Fibroblast of villous mesenchyme (primary cell): ENCODE data around the gene NHLRC4. TPM values are rescaled to one million over a fixed set of nuclear protein-coding genes. Genes with fewer than 3 reads are reported as not detected.

ENCODE experiments used
- DNase-seq: peaks from one replicate; pipeline ENCODE4 v3.0.0-alpha.2; 2010; ENCODE audit warnings: low read depth
- H3K4me3 ChIP-seq: 2 replicates; pipeline ENCODE4 v1.5.1; 2011; ENCODE audit warnings: low read depth, mild to moderate bottlenecking, low read length
- total RNA-seq: library from RNA; depleted of rRNA; stranded (reverse); fragments of >200 nt; gene quantifications from 2 replicates; pipeline ENCODE4 v1.2.3, GENCODE V29; 2012
- TF ChIP-seq, protein P1 (sequence below): IDR thresholded peaks from 2 replicates; pipeline ENCODE4 v1.5.1; 2012; ENCODE audit warnings: low read depth, mild to moderate bottlenecking, low read length; ENCODE audit not compliant: insufficient read depth

Gene NHLRC4
- total RNA-seq, 1 donor = 1.7 TPM

DNA sequence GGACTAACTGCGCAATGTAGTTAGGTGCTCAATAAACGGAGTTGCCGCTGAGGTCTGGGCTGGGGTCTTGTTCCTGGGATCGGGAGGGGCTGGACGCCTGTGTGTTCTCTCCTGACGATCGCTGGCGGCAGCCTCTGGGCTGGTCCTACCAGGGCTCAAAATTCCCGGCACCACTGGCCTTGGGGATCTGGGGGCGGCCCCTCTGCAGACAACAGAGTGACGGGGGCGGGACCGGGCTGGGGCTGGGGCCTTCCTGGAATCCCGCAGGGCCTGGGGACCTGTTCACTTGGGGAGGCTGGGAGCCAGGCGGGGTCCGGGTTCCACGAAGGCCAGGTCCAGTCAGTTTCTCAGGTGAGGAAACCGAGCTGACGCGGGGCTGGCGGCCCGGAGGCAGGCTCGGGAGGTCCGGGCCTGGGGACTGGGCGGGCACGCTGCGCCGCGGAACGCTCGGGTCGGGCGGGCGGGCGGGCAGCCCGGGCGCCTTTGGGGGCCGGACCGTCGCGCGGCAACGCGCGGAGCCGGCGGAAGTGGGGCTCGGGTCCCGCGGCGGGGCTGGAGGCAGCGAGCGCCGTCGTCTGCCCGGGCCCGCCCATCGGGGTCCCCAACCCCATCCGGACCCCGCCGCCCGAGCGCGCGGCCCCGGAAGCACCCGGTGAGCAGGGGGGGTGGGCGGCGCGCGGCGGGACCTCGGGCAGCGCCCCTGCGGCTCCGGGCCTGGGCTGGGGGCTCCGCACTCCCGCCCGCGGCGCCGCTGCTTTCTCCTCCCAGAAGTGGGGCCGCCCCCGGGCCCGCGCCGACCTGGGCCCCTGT, 2.8 kb downstream of the NHLRC4 start, which contains the start of gene PIGQ:
PIGQ (plus strand) TSS at position 524 of the 810 bp plus-strand sequence. CDS start 4,107 bp downstream, outside the sequence.
- TF ChIP-seq, protein P1, sequence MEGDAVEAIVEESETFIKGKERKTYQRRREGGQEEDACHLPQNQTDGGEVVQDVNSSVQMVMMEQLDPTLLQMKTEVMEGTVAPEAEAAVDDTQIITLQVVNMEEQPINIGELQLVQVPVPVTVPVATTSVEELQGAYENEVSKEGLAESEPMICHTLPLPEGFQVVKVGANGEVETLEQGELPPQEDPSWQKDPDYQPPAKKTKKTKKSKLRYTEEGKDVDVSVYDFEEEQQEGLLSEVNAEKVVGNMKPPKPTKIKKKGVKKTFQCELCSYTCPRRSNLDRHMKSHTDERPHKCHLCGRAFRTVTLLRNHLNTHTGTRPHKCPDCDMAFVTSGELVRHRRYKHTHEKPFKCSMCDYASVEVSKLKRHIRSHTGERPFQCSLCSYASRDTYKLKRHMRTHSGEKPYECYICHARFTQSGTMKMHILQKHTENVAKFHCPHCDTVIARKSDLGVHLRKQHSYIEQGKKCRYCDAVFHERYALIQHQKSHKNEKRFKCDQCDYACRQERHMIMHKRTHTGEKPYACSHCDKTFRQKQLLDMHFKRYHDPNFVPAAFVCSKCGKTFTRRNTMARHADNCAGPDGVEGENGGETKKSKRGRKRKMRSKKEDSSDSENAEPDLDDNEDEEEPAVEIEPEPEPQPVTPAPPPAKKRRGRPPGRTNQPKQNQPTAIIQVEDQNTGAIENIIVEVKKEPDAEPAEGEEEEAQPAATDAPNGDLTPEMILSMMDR = no peak
- DNase-seq = peak; percentile 60
- peak within 1 kb of the TSS; percentile 79 for H3K4me3 ChIP-seq

DNA sequence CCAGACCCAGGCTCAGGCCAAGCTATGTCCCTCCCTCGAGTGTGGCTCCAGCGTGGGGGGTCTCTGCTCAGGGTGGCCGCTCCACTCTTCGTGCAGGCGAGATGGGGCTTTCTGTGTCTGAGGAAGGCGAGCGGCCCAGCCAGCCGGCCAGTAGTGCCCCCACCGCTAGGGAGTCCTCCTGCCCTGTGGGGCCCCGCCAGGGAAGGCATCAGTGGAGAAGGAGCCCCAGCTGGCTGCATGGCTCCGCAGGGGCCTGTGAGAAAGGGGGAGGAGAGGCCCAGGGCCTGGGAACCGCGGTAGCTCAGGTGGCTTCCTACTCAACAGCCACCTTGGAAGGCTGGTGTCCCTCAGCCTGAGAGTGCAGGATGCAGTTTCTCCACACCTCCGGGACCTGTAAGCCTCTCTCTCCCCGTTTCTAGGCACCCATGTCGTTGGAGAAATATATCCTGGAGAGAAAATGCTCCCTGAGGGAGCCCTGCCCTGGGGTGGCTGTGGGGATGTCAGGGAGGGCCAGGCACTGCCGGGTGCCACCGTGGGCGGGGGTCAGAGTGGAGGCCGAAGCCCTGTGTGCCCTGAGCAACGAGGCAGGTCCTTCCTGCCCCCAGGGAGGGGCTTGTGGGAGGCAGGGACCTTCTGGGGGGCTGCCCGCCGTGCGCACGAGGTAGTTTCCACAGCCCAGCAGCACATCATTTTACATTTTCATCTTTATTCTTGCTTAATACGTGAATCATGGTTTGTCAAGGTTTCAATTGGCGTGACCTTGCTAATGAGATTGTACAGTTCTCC, 6.3 kb downstream of the NHLRC4 start:
- TF ChIP-seq, protein P1 = no peak
- DNase-seq = no peak

DNA sequence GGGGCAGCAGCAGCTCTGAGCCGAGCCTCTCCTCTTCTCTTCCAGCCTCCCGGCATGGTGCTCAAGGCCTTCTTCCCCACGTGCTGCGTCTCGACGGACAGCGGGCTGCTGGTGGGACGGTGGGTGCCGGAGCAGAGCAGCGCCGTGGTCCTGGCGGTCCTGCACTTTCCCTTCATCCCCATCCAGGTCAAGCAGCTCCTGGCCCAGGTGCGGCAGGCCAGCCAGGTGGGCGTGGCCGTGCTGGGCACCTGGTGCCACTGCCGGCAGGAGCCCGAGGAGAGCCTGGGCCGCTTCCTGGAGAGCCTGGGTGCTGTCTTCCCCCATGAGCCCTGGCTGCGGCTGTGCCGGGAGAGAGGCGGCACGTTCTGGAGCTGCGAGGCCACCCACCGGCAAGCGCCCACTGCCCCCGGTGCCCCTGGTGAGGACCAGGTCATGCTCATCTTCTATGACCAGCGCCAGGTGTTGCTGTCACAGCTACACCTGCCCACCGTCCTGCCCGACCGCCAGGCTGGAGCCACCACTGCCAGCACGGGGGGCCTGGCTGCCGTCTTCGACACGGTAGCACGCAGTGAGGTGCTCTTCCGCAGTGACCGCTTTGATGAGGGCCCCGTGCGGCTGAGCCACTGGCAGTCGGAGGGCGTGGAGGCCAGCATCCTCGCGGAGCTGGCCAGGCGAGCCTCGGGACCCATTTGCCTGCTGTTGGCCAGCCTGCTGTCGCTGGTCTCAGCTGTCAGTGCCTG, 7.4 kb downstream of the NHLRC4 start:
- TF ChIP-seq, protein P1 = no peak
- no peak overlapping the region for H3K4me3 ChIP-seq
- DNase-seq = no peak

More for the DNA sequence above, 6.3 kb downstream of the NHLRC4 start:
- no peak overlapping the region for H3K4me3 ChIP-seq

DNA sequence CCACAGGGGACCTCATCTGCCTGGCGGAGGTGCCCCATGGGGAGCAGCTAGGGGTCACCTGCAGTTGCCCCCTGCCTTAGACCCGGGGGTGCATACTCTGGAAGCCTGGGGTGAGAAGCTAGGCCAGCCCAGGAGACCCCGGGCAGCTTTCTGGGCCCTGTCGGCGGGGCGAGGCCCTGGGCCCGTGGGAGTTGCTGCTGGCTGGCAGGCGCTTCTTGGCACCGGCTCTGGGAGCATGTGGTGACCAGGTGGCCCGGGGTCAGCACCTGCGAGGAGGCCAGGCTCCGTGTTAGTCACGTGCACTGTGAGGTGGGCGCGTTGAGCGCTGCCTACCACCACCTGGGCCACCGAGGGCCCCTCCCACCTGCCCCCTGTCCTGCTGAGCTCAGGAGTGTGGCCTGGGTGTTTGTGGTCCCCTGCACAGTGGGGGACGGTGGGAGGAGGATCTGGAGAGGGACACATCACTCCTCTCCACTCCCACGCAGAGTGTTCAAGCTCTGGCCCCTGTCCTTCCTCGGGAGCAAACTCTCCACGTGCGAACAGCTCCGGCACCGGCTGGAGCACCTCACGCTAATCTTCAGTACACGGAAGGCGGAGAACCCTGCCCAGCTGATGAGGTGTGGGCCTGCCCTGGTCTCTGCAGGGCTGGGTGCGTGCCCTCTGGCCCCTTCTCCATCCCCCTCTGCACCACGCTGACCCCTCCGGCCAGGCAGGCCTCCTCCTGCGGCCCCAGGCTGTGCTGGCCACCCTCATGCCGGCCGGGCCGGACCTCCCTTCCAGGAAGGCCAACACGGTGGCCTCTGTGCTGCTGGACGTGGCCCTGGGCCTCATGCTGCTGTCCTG, 8.8 kb downstream of the NHLRC4 start:
- DNase-seq = no peak
- H3K4me3 ChIP-seq = no peak overlapping the region
- TF ChIP-seq, protein P1 = no peak

DNA sequence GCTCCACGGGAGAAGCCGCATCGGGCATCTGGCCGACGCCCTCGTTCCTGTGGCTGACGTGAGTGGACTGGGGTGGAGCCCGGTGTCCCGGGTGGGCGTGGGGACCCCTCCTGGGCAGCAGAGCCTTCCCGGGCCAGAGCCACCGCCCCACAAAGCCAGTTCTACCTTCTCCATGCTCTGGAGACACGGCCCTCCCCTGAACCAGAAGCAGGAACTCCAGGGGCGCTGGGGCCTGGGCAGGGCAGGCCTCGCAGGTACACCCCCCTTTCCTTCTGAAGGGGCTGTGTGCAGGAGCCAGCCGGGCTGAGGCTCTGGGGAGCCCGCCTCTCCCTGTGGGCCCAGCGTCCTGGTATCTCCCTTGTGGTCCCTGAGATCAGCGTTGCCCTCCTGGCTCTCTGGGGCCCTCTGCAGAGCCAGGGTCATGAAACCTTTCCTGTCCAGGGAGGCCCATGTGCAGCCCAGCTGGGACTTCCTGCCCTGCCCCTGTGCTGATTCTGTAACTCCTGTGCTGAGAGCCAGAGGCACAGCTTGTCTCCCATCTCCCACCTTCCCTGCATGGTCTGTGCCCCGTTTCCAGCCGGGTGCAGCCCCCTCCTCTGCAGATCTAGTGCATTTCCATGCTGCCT, 9.5 kb downstream of the NHLRC4 start:
- TF ChIP-seq, protein P1 = no peak
- no peak for DNase-seq
- H3K4me3 ChIP-seq = no peak overlapping the region
